GM21786 (cell line): Measurements from ENCODE around the gene BHLHE23.

Experiments
- ATAC-seq: cut with Tn5 transposase; IDR thresholded peaks from one replicate; pipeline ENCODE4 v1.9.1; 2021; ENCODE audit not compliant: unreplicated experiment

Gene BHLHE23

DNA sequence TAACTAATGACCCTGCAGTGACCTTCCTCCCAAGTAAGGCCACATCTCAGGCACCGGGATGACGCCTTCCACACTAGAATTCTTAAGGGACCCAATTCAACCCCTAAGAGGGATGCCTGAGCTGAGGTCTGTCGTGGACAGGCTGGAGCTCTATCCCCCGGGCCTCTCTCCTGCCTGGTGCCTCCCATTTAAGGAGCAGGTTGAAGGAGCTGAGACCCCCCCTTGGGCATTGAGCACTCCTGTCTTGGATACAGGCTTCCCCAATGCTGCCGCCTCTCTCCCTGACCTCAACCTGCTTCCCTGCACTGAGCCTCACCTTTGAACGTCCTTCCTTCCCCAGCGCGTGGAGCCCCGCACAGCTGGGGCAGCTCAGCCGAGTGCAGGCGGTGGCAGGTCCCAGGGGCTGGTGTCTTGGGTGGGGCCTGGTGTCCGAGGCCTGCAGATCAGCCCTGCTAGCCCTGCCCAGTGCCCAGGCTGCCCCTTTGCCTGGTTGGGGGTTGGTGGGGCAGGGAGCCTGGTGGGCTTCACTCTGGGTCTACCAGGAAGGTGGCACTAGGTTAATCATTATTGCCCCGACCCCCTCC lies 19.9 kb upstream of the BHLHE23 start:
- no peak for ATAC-seq

DNA sequence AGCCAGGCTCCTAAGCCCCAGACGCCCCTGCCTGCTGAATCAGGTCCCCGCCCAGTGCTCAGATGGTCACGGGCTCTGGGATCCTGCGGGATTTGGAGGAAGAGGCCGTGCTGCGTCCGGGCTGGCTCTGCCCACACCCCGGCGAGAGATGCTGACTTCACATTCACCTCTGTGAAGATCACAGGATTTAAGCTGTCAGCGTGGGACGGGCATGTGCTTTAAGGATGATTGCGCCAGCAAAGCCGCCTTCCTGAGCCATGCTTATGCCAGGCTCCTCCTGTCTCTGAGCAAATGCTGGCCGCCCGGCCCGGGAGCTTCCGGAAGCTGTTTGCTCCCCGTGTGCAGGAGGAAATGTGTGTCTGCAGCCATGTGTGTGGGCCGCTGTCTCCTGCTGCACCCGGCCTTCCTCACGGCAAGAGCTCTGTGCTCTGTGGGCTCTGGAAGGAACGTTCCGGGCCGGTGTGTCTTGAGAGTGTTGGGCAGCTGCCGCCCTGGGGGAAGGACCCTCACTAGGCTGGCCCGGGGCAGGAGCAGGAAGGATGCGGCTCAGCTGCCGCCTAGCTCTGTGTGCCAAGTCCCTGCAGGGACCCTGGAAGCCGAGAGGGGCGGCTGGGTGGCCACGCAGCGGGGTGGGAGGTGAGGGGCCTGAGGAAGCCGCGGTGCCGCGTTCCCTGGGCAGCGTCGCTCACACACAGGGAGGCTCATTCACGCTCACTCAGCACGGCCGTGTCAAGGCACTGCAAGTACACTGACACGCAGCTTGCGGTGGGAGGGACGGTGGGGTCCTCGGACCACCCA lies 19.0 kb upstream of the BHLHE23 start:
- no peak for ATAC-seq

DNA sequence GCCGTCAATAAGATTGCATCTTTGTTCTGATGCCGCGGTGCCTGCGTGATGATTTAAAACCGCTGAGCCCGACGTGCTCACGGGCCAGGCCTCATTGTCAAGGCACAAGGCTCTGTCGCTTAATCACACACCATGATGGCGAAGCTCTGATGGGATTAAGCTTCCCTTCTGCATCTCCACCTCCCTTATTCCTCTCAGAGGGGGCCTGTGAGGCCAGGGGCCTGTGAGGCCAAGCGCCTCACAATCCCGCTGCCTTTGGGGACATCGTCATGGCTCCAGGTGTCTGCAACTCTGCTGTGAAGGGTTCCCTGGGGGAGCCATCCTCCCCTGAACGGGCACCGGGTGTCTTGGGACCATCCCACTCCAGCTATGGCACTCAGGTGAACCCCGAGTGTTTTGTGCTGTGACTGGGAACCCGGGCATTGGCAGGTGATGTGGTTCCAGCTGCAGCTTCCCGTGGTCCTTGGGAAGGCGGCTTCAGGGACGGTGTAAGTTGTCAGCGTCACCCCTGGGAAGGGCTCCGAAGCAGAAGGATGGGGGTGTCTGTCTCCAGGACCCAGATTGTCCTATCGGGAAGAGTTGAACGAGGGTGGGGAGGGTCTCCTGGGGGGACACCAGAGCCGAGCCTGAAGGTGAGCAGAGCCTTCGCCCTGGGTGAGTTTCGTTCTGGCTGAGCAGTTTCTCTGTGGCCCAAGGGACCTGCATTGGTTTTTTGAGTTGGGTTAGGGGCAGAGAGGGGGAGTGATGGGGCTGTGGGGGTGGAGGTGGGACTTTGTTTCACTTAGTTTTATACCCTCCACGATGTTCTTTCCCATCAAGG lies 18.0 kb upstream of the BHLHE23 start:
- no peak for ATAC-seq

DNA sequence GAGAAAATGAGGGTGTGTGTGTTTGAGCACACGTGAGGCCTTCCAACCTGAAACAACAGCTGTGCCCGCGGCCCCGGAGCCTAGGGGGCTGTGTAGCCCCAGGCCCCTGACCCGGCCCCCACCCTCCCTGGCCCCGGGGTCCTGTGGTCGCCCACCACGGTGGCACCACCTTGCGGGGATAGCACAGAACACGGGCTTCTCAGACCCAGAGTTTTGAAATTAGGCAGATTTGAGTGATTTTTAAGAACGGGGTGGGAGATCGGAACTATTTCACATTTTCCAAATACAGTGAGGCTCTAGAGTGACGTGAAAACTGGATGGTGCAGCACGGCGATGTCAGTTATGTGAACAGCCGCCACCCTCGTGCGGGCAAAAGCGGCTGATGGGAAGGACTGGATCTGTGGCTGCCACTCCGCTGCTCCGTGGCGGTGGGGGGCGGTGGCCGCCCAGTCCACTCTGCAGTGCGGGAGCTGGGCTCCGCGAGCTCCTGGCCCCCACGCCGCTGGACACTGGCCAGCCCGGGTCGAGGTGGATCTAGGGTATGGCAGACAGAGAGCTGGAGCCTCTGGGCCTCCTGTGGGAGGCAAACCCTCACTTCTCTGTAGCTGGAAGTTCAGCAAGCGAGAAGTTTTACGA lies 17.3 kb upstream of the BHLHE23 start:
- ATAC-seq, result no peak

DNA sequence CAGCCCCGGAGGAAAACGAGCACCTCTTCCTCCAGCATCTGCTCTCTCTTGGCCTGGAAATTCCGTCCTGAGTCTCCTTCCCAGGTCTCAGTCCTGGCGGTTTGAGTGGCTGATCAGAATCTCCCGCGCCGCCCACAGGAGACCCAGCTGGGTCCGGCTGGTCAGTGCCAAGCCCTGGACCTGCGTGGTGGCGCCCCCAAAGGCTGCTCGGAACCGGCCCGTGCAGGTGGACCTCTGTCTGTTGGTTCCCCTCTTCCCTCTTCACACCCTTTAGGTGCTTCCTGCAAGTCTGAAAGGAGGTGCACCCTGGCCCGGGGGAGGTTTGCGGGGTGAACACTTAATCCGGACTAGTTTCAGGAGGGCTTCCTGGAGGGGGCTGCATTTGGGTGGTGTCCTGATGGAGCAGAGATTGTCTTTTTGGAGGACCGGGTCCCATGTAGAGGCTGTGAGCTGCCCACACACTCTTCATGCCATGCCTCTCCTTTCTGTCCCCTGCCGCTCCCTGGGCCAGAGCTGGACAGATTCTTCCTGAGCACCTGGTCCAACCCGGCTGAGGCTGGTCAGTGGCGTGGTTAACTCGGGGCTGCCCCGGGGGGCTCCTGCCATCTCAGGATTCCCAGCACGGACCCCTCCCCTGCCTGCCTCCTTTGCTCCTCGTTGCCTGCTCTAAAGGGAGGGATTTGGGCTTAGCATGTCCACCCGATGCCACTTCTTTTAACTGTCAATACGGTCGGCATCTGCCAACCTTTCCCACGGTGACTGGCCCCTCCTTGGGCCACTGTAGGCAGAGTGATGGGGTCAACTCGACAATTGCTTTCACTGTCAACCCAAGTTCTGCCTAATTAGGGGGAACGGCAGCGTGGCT lies 16.5 kb upstream of the BHLHE23 start:
- no peak for ATAC-seq

DNA sequence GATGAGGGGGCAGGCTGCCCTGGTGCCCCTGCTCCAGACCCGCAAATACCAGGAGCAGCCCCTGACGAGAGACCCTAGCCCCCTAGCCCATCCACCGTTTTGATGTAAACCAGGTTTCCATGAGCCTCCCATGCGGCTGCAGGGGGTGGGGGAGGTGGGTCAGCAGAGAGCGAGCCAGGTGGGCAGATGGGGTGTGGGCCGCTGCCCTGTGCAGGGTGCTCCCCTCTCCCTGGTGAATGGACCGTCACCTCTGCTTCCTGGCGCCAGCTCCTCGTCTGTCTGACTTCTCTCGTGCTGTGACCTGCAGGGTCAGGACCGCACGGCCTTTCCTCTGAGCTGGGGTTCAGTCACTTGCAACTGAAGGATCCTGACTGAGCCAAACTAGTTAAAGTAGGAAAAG lies 15.7 kb upstream of the BHLHE23 start:
- ATAC-seq, result no peak

DNA sequence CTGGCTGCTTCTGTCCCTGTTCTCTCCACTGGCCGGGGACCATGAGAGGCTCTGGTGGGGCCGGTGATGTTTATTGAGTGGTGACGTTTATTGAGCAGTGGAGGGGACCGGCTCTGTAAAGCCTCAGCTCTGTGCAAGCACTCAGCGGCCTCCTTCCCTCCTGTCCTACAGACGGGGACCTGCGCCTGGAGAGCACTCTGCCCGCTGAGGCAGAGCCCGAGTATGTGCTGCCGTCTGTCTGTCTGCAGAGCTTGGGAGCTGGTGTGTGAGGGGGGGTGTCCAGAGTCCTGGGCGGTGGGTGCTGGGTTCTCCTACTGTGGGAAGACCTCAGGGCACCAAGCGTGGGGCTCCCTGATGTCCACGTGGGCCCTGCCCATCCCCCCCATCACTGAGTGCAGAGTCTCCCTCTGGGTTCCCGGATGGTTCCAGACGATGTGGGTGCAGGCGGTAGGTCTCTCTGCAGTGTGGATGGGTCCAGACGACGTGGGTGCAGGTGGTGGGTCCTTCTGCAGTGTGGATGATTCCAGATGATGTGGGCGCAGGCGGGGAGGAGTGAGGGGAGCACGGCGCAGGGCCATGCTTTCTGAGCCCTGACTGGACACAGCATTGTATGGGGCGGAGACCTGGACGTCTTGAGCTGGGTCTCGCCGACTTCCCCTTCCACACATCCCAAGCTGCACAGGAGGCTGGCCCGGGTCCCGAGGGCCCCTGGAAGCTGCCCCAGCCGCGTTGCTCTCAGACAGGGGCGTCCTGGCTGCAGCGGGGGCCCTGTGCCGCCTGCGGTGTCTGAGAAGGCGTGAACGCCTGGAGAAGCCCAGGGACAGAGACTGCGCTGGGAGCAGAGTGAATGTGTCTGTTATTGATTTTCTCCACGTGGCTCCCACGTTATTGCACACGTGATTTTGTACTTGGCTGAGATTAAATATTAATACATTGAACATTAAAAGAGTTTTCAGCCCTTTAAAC lies 14.9 kb upstream of the BHLHE23 start:
- ATAC-seq, result no peak

DNA sequence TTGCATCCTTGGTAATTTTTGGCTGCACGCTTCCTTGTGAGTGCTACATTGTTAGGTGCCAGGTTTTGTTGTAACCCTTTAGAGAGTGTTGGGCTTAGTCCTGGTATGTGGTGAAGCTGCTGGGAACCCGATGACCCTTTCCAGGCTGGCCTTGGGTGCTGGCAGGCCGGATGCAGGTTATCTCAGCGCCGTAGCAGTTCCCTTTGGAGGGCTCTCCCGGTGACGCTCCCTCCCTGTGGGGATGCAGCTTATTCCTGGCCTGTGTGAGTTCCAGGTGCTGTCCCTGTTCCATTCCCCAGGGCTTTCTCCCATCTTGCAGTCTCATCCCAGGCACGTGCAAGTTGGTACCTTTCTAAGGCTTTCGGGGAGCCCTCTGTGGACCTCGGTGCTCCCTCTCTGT lies 13.9 kb upstream of the BHLHE23 start:
- no peak for ATAC-seq

DNA sequence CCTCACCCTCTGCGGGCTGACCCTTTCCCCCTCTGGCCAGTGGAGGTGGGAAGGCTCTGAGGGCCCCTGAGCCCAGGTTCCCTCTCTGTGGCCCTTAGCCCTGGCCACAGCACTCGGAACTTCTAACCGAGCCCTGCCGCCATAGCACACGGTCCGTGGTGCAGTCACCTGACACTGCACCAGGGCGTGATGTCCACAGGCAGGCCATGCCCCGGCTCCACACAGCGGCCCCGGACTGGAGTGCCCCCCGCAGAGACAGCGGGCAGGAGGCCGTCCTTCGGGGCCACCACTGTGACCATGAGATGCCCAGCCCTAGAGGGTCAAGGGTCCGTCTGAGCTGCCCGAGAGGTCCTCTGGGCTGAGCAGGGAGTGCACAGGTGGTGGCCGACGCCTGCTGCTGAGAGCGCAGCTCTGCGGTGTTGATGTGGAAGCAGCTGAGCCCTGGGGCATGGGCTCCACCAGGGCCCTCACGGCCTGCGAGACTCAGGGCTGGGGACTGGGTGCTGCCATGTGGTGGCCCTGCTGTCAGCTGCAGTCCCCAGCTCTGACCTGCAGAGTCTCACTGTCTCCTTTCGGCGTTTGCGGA lies 11.2 kb upstream of the BHLHE23 start:
- no peak for ATAC-seq

DNA sequence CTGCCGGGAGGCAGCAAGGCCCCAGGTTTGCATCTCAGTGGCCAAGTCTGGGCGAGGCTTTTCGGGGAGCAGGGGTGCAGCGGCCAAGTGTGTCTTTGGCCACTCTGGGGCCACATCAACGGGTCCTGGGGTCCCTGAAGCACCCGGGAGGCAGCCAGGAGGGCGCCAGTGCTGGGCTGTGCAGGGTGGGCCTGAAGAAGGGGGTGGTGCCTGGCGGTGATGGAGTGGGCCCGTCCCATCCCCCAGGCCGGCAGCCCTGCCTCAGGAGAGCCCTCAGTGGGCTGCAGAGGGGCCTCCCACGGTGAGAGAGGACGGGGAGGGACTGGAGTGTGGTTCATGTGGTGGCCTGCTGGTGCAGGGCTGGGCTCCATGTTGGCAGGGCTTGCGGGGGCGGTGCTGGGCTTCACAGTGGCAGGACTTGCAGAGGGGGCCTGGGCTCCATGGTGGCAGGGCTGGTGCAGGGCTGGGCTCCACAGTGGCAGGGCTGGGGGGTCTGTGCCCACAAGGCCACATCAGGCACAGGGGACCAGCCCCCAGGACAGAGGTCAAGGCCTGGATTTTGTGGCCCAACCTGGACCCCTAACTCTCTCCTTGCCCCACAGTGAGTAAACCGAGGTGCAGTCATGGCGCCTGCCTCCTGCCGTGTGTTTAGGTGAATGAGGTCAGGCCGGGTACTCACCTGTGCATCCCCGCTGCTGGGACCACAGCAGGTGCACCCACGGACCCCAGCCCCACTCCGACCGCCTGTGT lies 10.5 kb upstream of the BHLHE23 start:
- ATAC-seq, result no peak

DNA sequence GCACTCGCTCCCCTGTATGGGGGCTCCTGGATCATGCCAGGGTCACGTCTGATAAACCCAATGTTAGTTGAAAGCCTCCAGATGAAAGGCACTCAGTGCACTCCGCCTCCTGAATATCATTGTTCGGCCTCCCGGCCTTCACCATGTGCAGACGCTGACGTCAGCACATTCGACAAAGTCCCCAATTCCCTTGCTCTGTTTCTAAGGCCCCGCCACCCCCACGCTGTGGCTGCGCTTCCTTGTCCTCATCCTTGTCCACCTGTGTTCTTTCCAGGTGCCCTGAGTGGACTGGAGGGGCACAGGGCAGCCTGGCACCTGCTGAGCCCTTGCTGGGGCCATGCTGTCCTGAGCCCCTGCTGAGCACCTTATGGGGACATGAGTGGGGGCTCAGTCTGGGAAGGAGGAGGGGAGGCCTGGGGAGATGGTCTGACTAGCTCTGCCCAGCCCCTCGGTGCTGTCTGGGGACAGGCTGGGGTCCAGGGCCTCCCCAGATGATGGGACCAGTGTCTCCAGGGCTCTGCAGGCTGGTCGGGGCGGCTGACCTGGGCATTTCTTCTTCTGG lies 9.8 kb upstream of the BHLHE23 start:
- no peak for ATAC-seq

DNA sequence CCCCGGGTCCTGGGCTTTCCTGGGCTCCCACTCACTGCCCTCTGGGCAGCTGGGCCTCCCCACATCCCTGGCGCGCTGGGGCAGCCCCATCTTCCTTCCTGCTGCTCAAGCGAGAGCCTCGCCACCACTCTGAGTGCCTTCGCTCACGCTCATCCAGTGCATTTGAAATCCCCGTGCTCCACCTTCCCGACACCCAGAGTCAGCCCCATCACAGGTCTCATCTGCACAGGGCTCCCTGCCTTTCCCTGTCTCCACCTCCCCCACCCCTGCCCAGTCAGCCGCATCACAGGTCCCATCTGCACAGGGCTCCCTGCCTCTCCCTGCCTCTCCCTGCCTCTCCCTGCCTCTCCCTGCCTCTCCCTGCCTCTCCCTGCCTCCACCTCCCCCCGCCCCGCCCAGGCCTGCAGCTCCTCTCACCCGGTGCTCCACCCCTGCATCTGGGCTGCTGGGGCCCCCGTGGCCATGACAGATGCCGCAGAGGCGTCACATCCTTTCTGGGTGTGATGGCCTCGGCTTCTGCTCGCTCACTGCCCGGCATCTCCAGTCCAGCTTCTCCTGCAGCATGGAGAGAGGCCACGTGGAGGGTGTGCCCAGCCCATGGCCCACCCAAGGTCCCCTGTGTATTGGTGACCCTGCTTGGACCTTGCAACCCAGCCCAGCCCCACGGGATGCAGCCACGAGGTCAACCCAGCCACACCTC lies 9.0 kb upstream of the BHLHE23 start:
- ATAC-seq, result no peak

DNA sequence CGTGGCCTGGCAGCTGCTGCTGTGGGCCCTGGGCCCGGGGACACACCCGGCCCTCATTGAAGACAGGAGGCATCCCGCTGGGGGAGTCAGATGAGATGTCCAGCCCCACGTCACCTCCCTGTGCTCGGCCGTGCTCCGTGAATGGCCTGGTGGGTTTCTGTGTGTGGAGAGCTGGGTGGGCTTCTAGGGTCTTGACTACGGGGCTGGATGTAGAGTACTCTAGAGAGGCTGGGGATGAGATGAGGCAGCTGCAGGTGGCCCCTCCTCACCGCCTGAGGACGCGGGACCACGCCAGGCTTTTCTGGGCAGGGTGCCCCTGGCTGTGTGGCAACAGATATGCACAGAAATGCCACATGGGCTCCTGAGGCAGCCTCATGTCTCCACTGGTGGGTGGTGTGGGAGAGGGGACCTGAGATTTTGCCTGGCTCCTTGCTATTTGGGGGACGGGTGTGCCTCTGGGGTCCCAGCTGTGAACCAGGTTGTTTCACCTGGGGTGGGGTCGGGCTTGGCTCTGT lies 8.4 kb upstream of the BHLHE23 start:
- no peak for ATAC-seq

DNA sequence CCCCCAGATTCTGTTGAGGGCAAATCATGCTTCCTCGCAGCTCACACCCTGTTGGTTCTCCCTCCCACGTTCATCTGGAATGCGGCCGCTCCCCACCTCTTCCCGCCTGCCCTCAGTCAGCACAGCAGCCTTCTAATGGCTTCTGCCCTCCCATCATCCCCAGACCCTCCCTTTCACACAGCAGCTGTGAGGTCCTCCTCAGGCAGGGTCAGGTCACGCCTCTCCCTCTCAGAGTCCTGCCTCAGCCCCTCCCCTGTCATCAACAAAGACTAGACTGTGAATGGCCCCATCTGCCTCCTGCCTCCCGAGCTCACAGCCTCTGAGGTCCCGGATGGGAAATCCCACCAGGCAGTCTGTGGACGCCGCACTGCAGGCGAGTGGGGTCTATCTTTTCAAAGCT lies 7.9 kb upstream of the BHLHE23 start:
- ATAC-seq, result no peak

DNA sequence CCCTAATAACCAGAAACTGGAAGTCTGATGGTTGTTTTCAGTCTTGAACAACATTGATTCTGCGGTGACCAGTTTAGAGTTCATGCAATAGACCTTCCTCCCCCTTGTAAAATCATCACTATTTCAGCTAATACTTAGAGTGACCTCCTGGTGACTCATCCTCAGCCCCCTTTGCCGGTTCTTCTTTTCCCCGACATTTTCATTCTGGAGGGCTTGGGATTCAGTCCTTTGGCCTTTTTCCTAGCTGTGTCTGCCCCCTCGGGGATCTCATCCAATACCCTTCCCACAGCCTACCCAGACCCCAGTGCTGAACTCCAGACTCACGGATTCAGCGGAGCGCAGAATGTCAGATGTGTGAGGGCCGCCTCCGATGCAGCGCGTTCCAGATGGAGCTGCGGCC lies 7.5 kb upstream of the BHLHE23 start:
- ATAC-seq, result no peak

DNA sequence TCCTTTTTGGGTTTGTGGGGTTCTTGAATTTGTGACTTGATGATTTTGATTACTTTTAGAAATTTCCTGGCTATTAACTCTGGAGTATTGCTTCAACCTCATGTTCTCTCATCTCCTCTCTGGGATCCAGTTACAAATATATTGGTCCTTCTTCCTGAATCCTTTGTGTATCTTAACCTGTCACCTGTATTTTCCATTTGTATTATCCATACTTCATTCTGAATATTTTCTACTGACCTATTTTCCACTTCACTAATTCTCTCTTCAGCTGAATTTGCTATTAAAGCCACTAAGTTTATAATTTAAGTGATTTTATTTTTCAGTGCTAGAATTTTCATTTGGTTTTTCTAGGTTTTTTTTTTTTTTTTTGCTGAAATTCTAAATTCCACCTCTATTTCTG lies 6.4 kb upstream of the BHLHE23 start:
- no peak for ATAC-seq

DNA sequence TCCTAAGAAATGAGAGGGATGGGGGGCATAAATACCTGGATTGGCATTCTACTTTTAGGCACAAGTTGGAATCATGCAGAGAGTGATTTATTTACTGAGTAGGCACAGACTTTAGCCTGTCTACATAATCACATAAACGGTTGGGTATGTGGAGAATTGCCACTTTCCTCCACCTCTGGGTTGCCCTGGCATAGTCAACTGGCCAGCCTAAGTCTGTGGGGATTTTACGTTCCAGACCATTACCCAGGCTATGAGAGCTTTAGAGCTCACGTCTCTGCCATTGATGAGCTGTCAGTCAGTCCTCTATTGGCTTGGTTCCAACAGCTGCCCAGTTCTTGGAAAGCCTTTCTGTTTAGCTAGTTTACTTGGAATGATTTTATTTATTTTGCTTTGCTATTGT lies 5.0 kb upstream of the BHLHE23 start:
- ATAC-seq, result no peak
